Keratinocyte (primary cell): ENCODE measurements around the gene DDB1. TPM values are rescaled to one million over a fixed set of nuclear protein-coding genes. Genes with fewer than 3 reads are reported as not detected.

ENCODE experiments used
- DNase-seq: peaks from one replicate; pipeline ENCODE4 v3.0.0-alpha.2; 2011; ENCODE audit warnings: low read depth, missing footprints, low spot score
- FAIRE-seq: peaks from 2 replicates; lab custom pipeline; 2011; peaks lifted over from hg19 to GRCh38; lab: Jason Lieb, UNC
- H2AFZ ChIP-seq: 2 replicates; pipeline ENCODE4 v1.6.0; 2012; ENCODE audit warnings: low read length, control low read depth, inconsistent platforms; ENCODE audit not compliant: control insufficient read depth
- H3K27ac ChIP-seq: 2 replicates; pipeline ENCODE4 v1.5.1; 2011; ENCODE audit warnings: low read length; ENCODE audit not compliant: control insufficient read depth, insufficient read depth
- H3K27me3 ChIP-seq: 3 replicates; pipeline ENCODE4 v1.6.0; 2011; ENCODE audit warnings: low read length; ENCODE audit not compliant: control insufficient read depth, insufficient read depth; ENCODE audit errors: extremely low read depth
- H3K36me3 ChIP-seq, 2 experiments: 2 replicates in 1 of 2; 3 replicates in 1 of 2; pipeline ENCODE4 v1.5.1; 2011; ENCODE audit warnings: low read length in 2 of 2, mild to moderate bottlenecking in 1 of 2; ENCODE audit not compliant: control insufficient read depth in 2 of 2, insufficient read depth in 2 of 2; ENCODE audit errors: extremely low read depth in 1 of 2
- H3K4me1 ChIP-seq: 3 replicates; pipeline ENCODE4 v1.5.1; 2011; ENCODE audit warnings: low read length; ENCODE audit not compliant: control insufficient read depth, insufficient read depth; ENCODE audit errors: extremely low read depth
- H3K4me2 ChIP-seq: 3 replicates; pipeline ENCODE4 v1.6.0; 2011; ENCODE audit warnings: low read depth, low read length; ENCODE audit not compliant: control insufficient read depth, insufficient read depth; ENCODE audit errors: extremely low read depth
- H3K4me3 ChIP-seq, 3 experiments: fragments of 200-600 bp in 1 of 3; sonication (generic) in 1 of 3; 2 replicates in 2 of 3; 3 replicates in 1 of 3; pipeline ENCODE4 v1.5.1; 2011 to 2016; ENCODE audit warnings: low read length in 3 of 3, mild to moderate bottlenecking in 3 of 3, control low read depth in 2 of 3, inconsistent platforms in 1 of 3, low read depth in 1 of 3, mixed read lengths in 1 of 3, mixed run types in 1 of 3, moderate library complexity in 1 of 3; ENCODE audit not compliant: control insufficient read depth in 2 of 3, insufficient read depth in 2 of 3; ENCODE audit errors: extremely low read depth in 1 of 3
- H3K79me2 ChIP-seq: 2 replicates; pipeline ENCODE4 v1.6.0; 2012; ENCODE audit warnings: low read length; ENCODE audit not compliant: control insufficient read depth, insufficient read depth
- H3K9ac ChIP-seq: 3 replicates; pipeline ENCODE4 v1.6.0; 2011; ENCODE audit warnings: low read length; ENCODE audit not compliant: control insufficient read depth, insufficient read depth; ENCODE audit errors: extremely low read depth
- H3K9me1 ChIP-seq: 3 replicates; pipeline ENCODE4 v1.6.0; 2011; ENCODE audit warnings: low read length; ENCODE audit not compliant: control insufficient read depth, insufficient read depth; ENCODE audit errors: extremely low read depth
- H3K9me3 ChIP-seq: 2 replicates; pipeline ENCODE4 v1.5.1; 2012; ENCODE audit warnings: low read depth, low read length; ENCODE audit not compliant: control insufficient read depth
- H4K20me1 ChIP-seq: 3 replicates; pipeline ENCODE4 v1.6.0; 2011; ENCODE audit warnings: low read length; ENCODE audit not compliant: control insufficient read depth, insufficient read depth; ENCODE audit errors: extremely low read depth
- CTCF ChIP-seq, 3 experiments: IDR thresholded peaks in 1 of 3; conservative IDR thresholded peaks in 1 of 3; optimal IDR thresholded peaks in 1 of 3; 2 replicates in 2 of 3; 3 replicates in 1 of 3; pipeline versions ENCODE3 to v1.5.1; 2011; ENCODE audit warnings: low read length in 3 of 3, mild to moderate bottlenecking in 3 of 3, moderate library complexity in 2 of 3, control low read depth in 1 of 3, inconsistent platforms in 1 of 3; ENCODE audit not compliant: insufficient read depth in 2 of 3; ENCODE audit errors: extremely low read depth in 1 of 3
- EZH2 ChIP-seq: IDR thresholded peaks from one replicate; pipeline ENCODE4 v1.6.1; 2012; ENCODE audit warnings: inconsistent platforms, mild to moderate bottlenecking, low read length, moderate library complexity
- dilution Hi-C: fragments of 300-500 bp; cut with MboI; formaldehyde crosslinking; loops from one replicate; pipeline ENCODE4 v1.7.0; 2020; ENCODE audit warnings: low sequenced_read_pairs; ENCODE audit not compliant: extremely low pct_ligation_motif_present
- polyA plus RNA-seq, 5 experiments: library from polyadenylated mRNA; depleted of rRNA in 3 of 5; stranded (reverse) in 3 of 5; stranded (forward) in 1 of 5; unstranded in 1 of 5; fragments of >200 nt; gene quantifications; 1 replicate in 1 of 5; 2 replicates in 3 of 5; 3 replicates in 1 of 5; pipeline versions ENCODE4 v1.2.1 to v1.2.3, GENCODE V29; 2011 to 2012; ENCODE audit warnings: missing spikeins in 2 of 5, low read depth in 1 of 5, low replicate concordance in 1 of 5

The DDB1 gene
- polyA plus RNA-seq, 1 donor (not counting 4 experiments of a cell fraction or from before 2014, with no cell fraction given), result 187 TPM

- H3K36me3 ChIP-seq, result peaks cover 61 to 62% of the 10 kb centered on the region in 2 experiments
- no peak overlapping the region for H3K4me3 ChIP-seq
- dilution Hi-C loops, result no loop called here
- H4K20me1 ChIP-seq, result peaks cover 8% of the 10 kb centered on the region
- no peak overlapping the region for H3K27ac ChIP-seq
- H3K9me1 ChIP-seq, result no peaks in the 10 kb centered on the region
- H3K4me1 ChIP-seq, result no peaks in the 10 kb centered on the region
- no peak overlapping the region for H3K4me2 ChIP-seq
- no peak overlapping the region for H3K9ac ChIP-seq
- TF ChIP-seq CTCF (optimal IDR thresholded peaks at IDR 0.05 in 1 of 3, IDR thresholded peaks at IDR 0.05 in 1 of 3, conservative IDR thresholded peaks at IDR 0.05 in 1 of 3; ENCODE audit: extremely low read depth in 1 of 3, insufficient read depth in 2 of 3, low read length in 3 of 3), result no peak
- TF ChIP-seq EZH2, result no peak
- no peaks in the 10 kb centered on the region for H3K27me3 ChIP-seq
- FAIRE-seq (no peak), DNase-seq (no peak)
- no peaks in the 10 kb centered on the region for H3K9me3 ChIP-seq
- no peak overlapping the region for H2AFZ ChIP-seq
- H3K79me2 ChIP-seq, result no peaks in the 10 kb centered on the region
Observed at GRCh38 chr11:61309141-61309540, 23.8 kb downstream of the DDB1 start.

- DNase-seq (no peak), FAIRE-seq (no peak)
- H3K4me2 ChIP-seq, result no peak overlapping the region
- H3K27me3 ChIP-seq, result no peaks in the 10 kb centered on the region
- H3K79me2 ChIP-seq, result no peaks in the 10 kb centered on the region
- no peak overlapping the region for H3K9ac ChIP-seq
- H3K9me3 ChIP-seq, result no peaks in the 10 kb centered on the region
- dilution Hi-C loops, result no loop called here
- H4K20me1 ChIP-seq, result peaks cover 8% of the 10 kb centered on the region
- no peak overlapping the region for H3K27ac ChIP-seq
- H3K4me3 ChIP-seq, result no peak overlapping the region
- no peaks in the 10 kb centered on the region for H3K4me1 ChIP-seq
- no peak for TF ChIP-seq CTCF (optimal IDR thresholded peaks at IDR 0.05 in 1 of 3, IDR thresholded peaks at IDR 0.05 in 1 of 3, conservative IDR thresholded peaks at IDR 0.05 in 1 of 3; ENCODE audit: extremely low read depth in 1 of 3, insufficient read depth in 2 of 3, low read length in 3 of 3)
- TF ChIP-seq EZH2, result no peak
- H3K9me1 ChIP-seq, result no peaks in the 10 kb centered on the region
- H3K36me3 ChIP-seq, result peaks cover 54 to 55% of the 10 kb centered on the region in 2 experiments
- H2AFZ ChIP-seq, result no peak overlapping the region
Observed at GRCh38 chr11:61307354-61307753, 25.6 kb downstream of the DDB1 start.
